ENCODE results near the gene OCA2.
"Not testable (repeated sequence)": the region's sequence is repeated elsewhere in the genome, so short reads cannot be mapped to it uniquely, and the experiment has no call there.

The OCA2 gene

DNA sequence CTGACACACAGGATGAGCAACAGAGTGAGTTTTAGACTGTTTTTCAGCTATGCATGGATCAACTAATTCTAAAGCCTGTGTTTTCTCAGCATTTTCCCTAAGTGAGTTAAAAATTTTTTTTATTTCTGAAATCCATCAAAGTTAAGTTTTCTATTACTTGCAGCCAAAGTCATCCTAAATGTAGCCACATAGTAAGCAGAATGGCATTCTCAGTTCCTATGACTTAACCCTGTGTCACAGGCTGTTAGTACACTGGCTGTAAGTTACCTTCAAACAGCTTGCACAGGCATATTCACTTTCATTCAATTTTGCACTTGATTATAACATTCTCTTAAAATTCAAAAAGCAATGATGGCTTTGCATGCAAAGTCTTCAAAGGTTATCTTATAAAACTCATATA is 368.2 kb downstream of the OCA2 start:
- Histone ChIP-seq H3K9ac (ENCODE audit: low read depth in 1 of 2, low read length in 2 of 2) (no peak overlapping the region), H3K36me3 (ENCODE audit: control insufficient read depth in 1 of 2, insufficient read depth in 2 of 2, low read length in 2 of 2) (no peaks in the 10 kb centered on the region), H3K27ac (ENCODE audit: low read depth, low read length) (no peak overlapping the region), H3K4me1 (ENCODE audit: control insufficient read depth in 1 of 2, insufficient read depth in 2 of 2, low read length in 2 of 2) (no peaks in the 10 kb centered on the region), H3K4me3 (ENCODE audit: low read depth in 1 of 2, low read length in 2 of 2) (no peak overlapping the region), H3K9me3 (ENCODE audit: control insufficient read depth in 1 of 2, low read length in 2 of 2) (peaks cover 32 to 35% of the 10 kb centered on the region in 2 donors), H3K27me3 (ENCODE audit: control insufficient read depth in 1 of 2, insufficient read depth in 2 of 2, low read length in 2 of 2) (no peaks in the 10 kb centered on the region)

- no peak overlapping the region for H3K4me3 ChIP-seq (ENCODE audit: low read depth in 1 of 2, low read length in 2 of 2)
- no peaks in the 10 kb centered on the region for H3K27me3 ChIP-seq (ENCODE audit: control insufficient read depth in 1 of 2, insufficient read depth in 2 of 2, low read length in 2 of 2)
- no peak overlapping the region for H3K9ac ChIP-seq (ENCODE audit: low read depth in 1 of 2, low read length in 2 of 2)
- no peaks in the 10 kb centered on the region for H3K4me1 ChIP-seq (ENCODE audit: control insufficient read depth in 1 of 2, insufficient read depth in 2 of 2, low read length in 2 of 2)
- no peak overlapping the region for H3K27ac ChIP-seq (ENCODE audit: low read depth, low read length)
- H3K36me3 ChIP-seq (ENCODE audit: control insufficient read depth in 1 of 2, insufficient read depth in 2 of 2, low read length in 2 of 2) = no peaks in the 10 kb centered on the region
- peaks cover 26 to 33% of the 10 kb centered on the region in 2 donors for H3K9me3 ChIP-seq (ENCODE audit: control insufficient read depth in 1 of 2, low read length in 2 of 2)
Observed at GRCh38 chr15:27725731-27726130, 373.4 kb downstream of the OCA2 start.

- Histone ChIP-seq H3K27me3 (ENCODE audit: control insufficient read depth in 1 of 2, insufficient read depth in 2 of 2, low read length in 2 of 2) (no peaks in the 10 kb centered on the region), H3K9me3 (ENCODE audit: control insufficient read depth in 1 of 2, low read length in 2 of 2) (peaks cover 27 to 36% of the 10 kb centered on the region in 2 donors), H3K9ac (ENCODE audit: low read depth in 1 of 2, low read length in 2 of 2) (no peak overlapping the region), H3K4me1 (ENCODE audit: control insufficient read depth in 1 of 2, insufficient read depth in 2 of 2, low read length in 2 of 2) (no peaks in the 10 kb centered on the region), H3K4me3 (ENCODE audit: low read depth in 1 of 2, low read length in 2 of 2) (no peak overlapping the region), H3K27ac (ENCODE audit: low read depth, low read length) (no peak overlapping the region), H3K36me3 (ENCODE audit: control insufficient read depth in 1 of 2, insufficient read depth in 2 of 2, low read length in 2 of 2) (no peaks in the 10 kb centered on the region)
Observed at GRCh38 chr15:27723821-27724220, 375.3 kb downstream of the OCA2 start.

DNA sequence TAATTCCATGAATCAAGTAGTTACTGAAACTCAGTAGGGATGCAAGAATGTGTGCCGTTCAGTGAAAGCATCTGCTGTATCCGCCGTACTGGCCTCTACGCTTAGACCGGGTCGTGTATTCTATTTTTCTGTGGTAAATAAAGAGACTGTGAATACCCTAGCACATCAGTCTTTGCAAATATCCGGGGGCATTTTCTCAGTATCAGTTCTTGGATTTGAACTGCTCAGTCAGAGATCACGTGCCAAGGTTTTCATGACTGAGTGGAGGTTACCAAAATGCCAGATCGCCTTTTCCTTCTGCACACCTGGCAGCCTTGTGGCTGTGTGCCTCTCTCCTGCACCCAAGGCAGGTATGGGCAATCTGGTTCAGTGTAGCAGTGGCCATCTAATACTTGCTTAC is 377.0 kb downstream of the OCA2 start:
- H3K9ac ChIP-seq (ENCODE audit: low read depth in 1 of 2, low read length in 2 of 2) = no peak overlapping the region
- no peak overlapping the region for H3K27ac ChIP-seq (ENCODE audit: low read depth, low read length)
- no peak overlapping the region for H3K4me3 ChIP-seq (ENCODE audit: low read depth in 1 of 2, low read length in 2 of 2)
- H3K4me1 ChIP-seq (ENCODE audit: control insufficient read depth in 1 of 2, insufficient read depth in 2 of 2, low read length in 2 of 2) = no peaks in the 10 kb centered on the region
- H3K27me3 ChIP-seq (ENCODE audit: control insufficient read depth in 1 of 2, insufficient read depth in 2 of 2, low read length in 2 of 2) = no peaks in the 10 kb centered on the region
- H3K9me3 ChIP-seq (ENCODE audit: control insufficient read depth in 1 of 2, low read length in 2 of 2) = peaks cover 37 to 42% of the 10 kb centered on the region in 2 donors
- no peaks in the 10 kb centered on the region for H3K36me3 ChIP-seq (ENCODE audit: control insufficient read depth in 1 of 2, insufficient read depth in 2 of 2, low read length in 2 of 2)

- H3K9ac ChIP-seq (ENCODE audit: low read depth in 1 of 2, low read length in 2 of 2) = no peak overlapping the region
Observed at GRCh38 chr15:27714675-27715074, 384.4 kb downstream of the OCA2 start.

GRCh38 chr15:27713850-27714249 is 385.3 kb downstream of the OCA2 start:
- H3K9me3 ChIP-seq (ENCODE audit: control insufficient read depth in 1 of 2, low read length in 2 of 2) = peaks cover 26 to 49% of the 10 kb centered on the region in 2 donors
- H3K27ac ChIP-seq (ENCODE audit: low read depth, low read length); H3K9ac ChIP-seq (ENCODE audit: low read depth in 1 of 2, low read length in 2 of 2); H3K36me3 ChIP-seq (ENCODE audit: control insufficient read depth in 1 of 2, insufficient read depth in 2 of 2, low read length in 2 of 2); H3K4me3 ChIP-seq (ENCODE audit: low read depth in 1 of 2, low read length in 2 of 2); H3K4me1 ChIP-seq (ENCODE audit: control insufficient read depth in 1 of 2, insufficient read depth in 2 of 2, low read length in 2 of 2); H3K27me3 ChIP-seq (ENCODE audit: control insufficient read depth in 1 of 2, insufficient read depth in 2 of 2, low read length in 2 of 2): not testable (repeated sequence)

More at GRCh38 chr15:27714675-27715074, 384.4 kb downstream of the OCA2 start:
- peaks cover 33 to 51% of the 10 kb centered on the region in 2 donors for H3K9me3 ChIP-seq (ENCODE audit: control insufficient read depth in 1 of 2, low read length in 2 of 2)
- H3K4me1 ChIP-seq (ENCODE audit: control insufficient read depth in 1 of 2, insufficient read depth in 2 of 2, low read length in 2 of 2) = no peaks in the 10 kb centered on the region
- H3K36me3 ChIP-seq (ENCODE audit: control insufficient read depth in 1 of 2, insufficient read depth in 2 of 2, low read length in 2 of 2) = no peaks in the 10 kb centered on the region
- no peak overlapping the region for H3K27ac ChIP-seq (ENCODE audit: low read depth, low read length)
- no peak overlapping the region for H3K4me3 ChIP-seq (ENCODE audit: low read depth in 1 of 2, low read length in 2 of 2)
- H3K27me3 ChIP-seq (ENCODE audit: control insufficient read depth in 1 of 2, insufficient read depth in 2 of 2, low read length in 2 of 2) = no peaks in the 10 kb centered on the region

DNA sequence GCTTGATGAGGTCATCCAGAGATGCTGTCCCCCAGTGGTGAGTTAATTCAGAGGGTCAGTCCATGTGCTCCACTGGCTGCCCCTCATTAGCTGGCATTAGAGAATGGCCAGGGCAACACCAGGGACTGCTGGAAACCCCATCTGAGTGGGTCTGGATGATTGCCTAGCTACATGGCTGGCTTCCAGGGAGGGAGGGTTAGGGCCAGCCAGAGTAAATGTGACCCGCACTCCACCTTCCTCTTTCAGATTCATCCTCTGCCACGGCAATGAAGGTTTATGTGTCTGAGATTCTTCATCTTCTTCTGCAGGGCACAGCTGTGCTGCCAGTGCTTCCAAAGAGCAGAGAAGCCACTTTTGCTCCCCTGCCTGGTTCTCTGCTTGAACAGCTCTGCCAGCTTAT is 391.9 kb downstream of the OCA2 start:
- Histone ChIP-seq H3K4me3 (ENCODE audit: low read depth in 1 of 2, low read length in 2 of 2) (no peak overlapping the region), H3K4me1 (ENCODE audit: control insufficient read depth in 1 of 2, insufficient read depth in 2 of 2, low read length in 2 of 2) (no peaks in the 10 kb centered on the region), H3K9ac (ENCODE audit: low read depth in 1 of 2, low read length in 2 of 2) (no peak overlapping the region), H3K36me3 (ENCODE audit: control insufficient read depth in 1 of 2, insufficient read depth in 2 of 2, low read length in 2 of 2) (no peaks in the 10 kb centered on the region), H3K9me3 (ENCODE audit: control insufficient read depth in 1 of 2, low read length in 2 of 2) (peaks cover 33 to 42% of the 10 kb centered on the region in 2 donors), H3K27ac (ENCODE audit: low read depth, low read length) (no peak overlapping the region), H3K27me3 (ENCODE audit: control insufficient read depth in 1 of 2, insufficient read depth in 2 of 2, low read length in 2 of 2) (no peaks in the 10 kb centered on the region)

GRCh38 chr15:27706300-27706699 is 392.8 kb downstream of the OCA2 start:
- H3K9ac ChIP-seq (ENCODE audit: low read depth in 1 of 2, low read length in 2 of 2) = no peak overlapping the region
- no peak overlapping the region for H3K4me3 ChIP-seq (ENCODE audit: low read depth in 1 of 2, low read length in 2 of 2)
- peaks cover 33 to 50% of the 10 kb centered on the region in 2 donors for H3K9me3 ChIP-seq (ENCODE audit: control insufficient read depth in 1 of 2, low read length in 2 of 2)
- no peak overlapping the region for H3K27ac ChIP-seq (ENCODE audit: low read depth, low read length)
- H3K36me3 ChIP-seq (ENCODE audit: control insufficient read depth in 1 of 2, insufficient read depth in 2 of 2, low read length in 2 of 2) = no peaks in the 10 kb centered on the region
- no peaks in the 10 kb centered on the region for H3K27me3 ChIP-seq (ENCODE audit: control insufficient read depth in 1 of 2, insufficient read depth in 2 of 2, low read length in 2 of 2)
- no peaks in the 10 kb centered on the region for H3K4me1 ChIP-seq (ENCODE audit: control insufficient read depth in 1 of 2, insufficient read depth in 2 of 2, low read length in 2 of 2)

DNA sequence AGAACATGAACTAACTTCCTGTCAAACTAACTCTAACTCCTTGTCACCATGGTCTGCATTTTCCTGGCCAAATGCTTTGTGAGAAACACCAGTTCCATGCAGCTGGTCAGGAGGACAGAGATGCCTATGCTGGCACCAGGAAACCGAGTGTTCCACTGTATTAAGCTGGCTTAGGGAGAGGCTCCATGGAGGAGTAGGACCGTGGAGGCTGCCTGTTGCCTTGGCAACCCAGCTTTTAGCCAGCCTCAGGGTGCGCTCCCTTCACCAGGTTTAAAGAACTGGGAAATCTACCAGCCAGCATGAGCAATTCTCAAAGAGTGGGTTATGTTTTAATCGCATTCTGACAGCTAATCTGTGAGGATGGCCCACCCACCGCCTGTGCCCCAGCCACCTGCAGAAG is 394.1 kb downstream of the OCA2 start:
- no peak overlapping the region for H3K4me3 ChIP-seq (ENCODE audit: low read depth in 1 of 2, low read length in 2 of 2)
- no peak overlapping the region for H3K27ac ChIP-seq (ENCODE audit: low read depth, low read length)
- H3K27me3 ChIP-seq (ENCODE audit: control insufficient read depth in 1 of 2, insufficient read depth in 2 of 2, low read length in 2 of 2) = no peaks in the 10 kb centered on the region
- no peaks in the 10 kb centered on the region for H3K36me3 ChIP-seq (ENCODE audit: control insufficient read depth in 1 of 2, insufficient read depth in 2 of 2, low read length in 2 of 2)
- no peak overlapping the region for H3K9ac ChIP-seq (ENCODE audit: low read depth in 1 of 2, low read length in 2 of 2)
- H3K9me3 ChIP-seq (ENCODE audit: control insufficient read depth in 1 of 2, low read length in 2 of 2) = peaks cover 24 to 48% of the 10 kb centered on the region in 2 donors
- H3K4me1 ChIP-seq (ENCODE audit: control insufficient read depth in 1 of 2, insufficient read depth in 2 of 2, low read length in 2 of 2) = no peaks in the 10 kb centered on the region

Measured in duodenal mucosa (tissue), 2 donors.